HAP-1 (cell line): ENCODE results near the gene BICD1.
"Not testable (repeated sequence)": the region's sequence is repeated elsewhere in the genome, so short reads cannot be mapped to it uniquely, and the experiment has no call there.

Experiments
- DNase-seq, 2 experiments: peaks; one replicate each; pipeline ENCODE4 v3.0.0-alpha.2; 2016 to 2020; ENCODE audit warnings: low spot score in 2 of 2
- H3K27me3 ChIP-seq: fragments of 250-450 bp; sonication (Bioruptor Pico); 2 replicates; pipeline ENCODE4 v1.5.1; 2020; ENCODE audit warnings: low read depth, mild to moderate bottlenecking, moderate library complexity
- H3K36me3 ChIP-seq: fragments of 250-450 bp; sonication (Bioruptor Pico); replicated peaks from 2 replicates; pipeline ENCODE4 v1.5.1; 2020; ENCODE audit warnings: mild to moderate bottlenecking
- H3K4me1 ChIP-seq: fragments of 250-450 bp; sonication (Bioruptor Pico); 2 replicates; pipeline ENCODE4 v1.5.1; 2020; ENCODE audit warnings: mild to moderate bottlenecking
- H3K4me3 ChIP-seq: fragments of 250-450 bp; sonication (Bioruptor Pico); 2 replicates; pipeline ENCODE4 v1.5.1; 2020; ENCODE audit warnings: mild to moderate bottlenecking, moderate library complexity
- H3K9me3 ChIP-seq: fragments of 250-450 bp; sonication (Bioruptor Pico); 2 replicates; pipeline ENCODE4 v1.5.1; 2020; ENCODE audit warnings: mild to moderate bottlenecking, moderate library complexity
- in situ Hi-C: fragments of 300-500 bp; cut with MboI; formaldehyde crosslinking; loops from 3 replicates; pipeline ENCODE4 v1.14.3; 2020; ENCODE audit warnings: low sequenced_read_pairs, inconsistent platforms, mixed read lengths

Gene BICD1

GRCh38 chr12:32257695-32258496 lies 151.2 kb downstream of the BICD1 start:
- Histone ChIP-seq H3K4me3 (no peak overlapping the region), H3K9me3 (no peaks in the 10 kb centered on the region; the same call in 1 of the 2 replicates), H3K4me1 (peaks cover 12% of the 10 kb centered on the region; the same call in 1 of the 2 replicates), H3K27me3 (no peaks in the 10 kb centered on the region), H3K36me3 (no peaks in the 10 kb centered on the region; the same call in 1 of the 2 replicates)
- in situ Hi-C loops, result no loop called here
- DNase-seq, result no peak

DNA sequence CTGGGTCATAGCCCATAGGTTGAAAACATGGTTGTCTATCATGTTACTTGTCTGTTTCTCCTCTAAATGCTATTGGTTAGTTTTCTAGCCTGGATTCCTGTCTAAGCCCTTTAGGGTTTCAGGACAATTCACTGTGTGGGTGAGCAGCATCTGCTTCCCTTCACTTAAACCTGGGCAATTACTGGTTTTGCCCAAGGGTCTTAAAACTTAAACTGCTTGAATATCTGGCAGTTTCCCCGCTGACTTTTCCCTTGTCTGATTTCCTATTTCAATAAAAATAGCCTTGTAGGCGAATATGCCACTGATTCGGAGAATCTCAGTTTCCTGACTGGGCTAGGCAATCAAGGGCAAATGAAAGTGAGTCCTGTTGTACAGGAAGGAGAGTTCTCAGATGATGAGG lies 154.0 kb downstream of the BICD1 start:
- Histone ChIP-seq H3K27me3 (no peaks in the 10 kb centered on the region), H3K4me3 (no peak overlapping the region), H3K4me1 (peaks cover 21% of the 10 kb centered on the region), H3K9me3 (no peaks in the 10 kb centered on the region; the same call in 1 of the 2 replicates), H3K36me3 (no peaks in the 10 kb centered on the region; the same call in none of the 2 replicates)
- in situ Hi-C loops, result no loop called here
- DNase-seq, result no peak

DNA sequence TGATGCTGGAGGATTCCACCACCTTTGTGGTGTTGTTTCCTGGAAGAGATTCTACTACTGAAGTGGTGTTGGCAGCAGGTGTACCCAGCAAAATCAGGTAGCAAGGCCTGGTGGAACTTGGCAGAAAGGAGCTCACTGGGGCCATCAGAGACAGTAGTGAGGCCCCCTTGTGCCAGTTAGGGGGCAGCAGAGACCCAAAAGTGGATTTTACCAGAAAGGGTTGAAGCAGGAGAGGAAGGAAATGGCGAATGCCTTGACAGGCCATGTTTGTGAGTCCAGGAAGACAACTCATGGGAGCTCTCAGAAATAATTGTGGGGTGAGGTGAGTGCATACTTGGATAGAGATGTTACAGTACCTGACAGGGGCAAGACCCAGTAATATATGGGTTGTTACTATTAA lies 155.0 kb downstream of the BICD1 start:
- no peaks in the 10 kb centered on the region for H3K27me3 ChIP-seq
- no peak overlapping the region for H3K4me3 ChIP-seq
- H3K9me3 ChIP-seq, result no peaks in the 10 kb centered on the region; the same call in 1 of the 2 replicates
- in situ Hi-C loops, result no loop called here
- peaks cover 21% of the 10 kb centered on the region for H3K4me1 ChIP-seq
- peaks cover 5% of the 10 kb centered on the region for H3K36me3 ChIP-seq
- DNase-seq, result no peak

DNA sequence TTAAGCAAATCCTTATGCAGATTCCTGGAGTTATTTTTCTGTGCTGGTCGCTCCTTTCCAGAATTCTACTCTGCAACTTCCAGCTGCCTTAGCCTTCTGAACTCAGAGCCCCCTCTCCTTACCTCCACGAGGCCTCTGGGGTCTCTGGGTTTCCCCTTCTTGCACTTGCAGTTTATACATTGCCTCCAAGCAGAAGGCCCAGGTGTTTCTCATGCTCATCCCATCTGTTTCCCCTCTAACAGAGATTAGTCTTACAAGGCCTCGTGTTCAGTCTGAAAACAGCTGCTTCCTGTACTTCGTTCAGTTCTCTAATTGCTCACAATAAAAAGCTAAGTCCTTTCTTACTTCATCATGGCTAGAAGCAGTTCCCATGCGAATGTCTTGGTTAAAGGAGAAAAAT lies 158.3 kb downstream of the BICD1 start:
- no peaks in the 10 kb centered on the region for H3K27me3 ChIP-seq
- H3K9me3 ChIP-seq, result no peaks in the 10 kb centered on the region
- in situ Hi-C loops, result no loop called here
- H3K36me3 ChIP-seq, result peaks cover 5% of the 10 kb centered on the region
- H3K4me3 ChIP-seq, result no peak overlapping the region
- H3K4me1 ChIP-seq, result peaks cover 16% of the 10 kb centered on the region
- DNase-seq, result no peak

DNA sequence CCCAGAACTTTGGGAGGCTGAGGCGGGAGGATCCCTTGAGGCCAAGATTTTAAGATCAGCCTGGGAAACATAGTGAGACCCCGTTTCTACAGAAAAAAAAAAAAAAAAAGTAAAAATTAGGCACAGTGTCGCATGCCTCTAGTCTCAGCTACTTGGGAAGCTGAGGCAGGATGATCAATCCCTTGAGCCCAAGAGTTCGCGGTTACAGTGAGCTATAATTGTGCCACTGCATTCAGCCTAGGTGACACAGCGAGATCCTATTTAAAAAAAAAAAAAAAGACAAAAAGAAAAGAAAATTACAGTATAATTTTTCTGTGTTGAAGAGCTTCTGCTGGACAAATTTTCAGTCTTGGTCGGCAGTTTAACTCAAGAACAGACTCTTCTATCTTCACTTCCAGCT lies 158.8 kb downstream of the BICD1 start:
- no peaks in the 10 kb centered on the region for H3K27me3 ChIP-seq
- peaks cover 11% of the 10 kb centered on the region for H3K4me1 ChIP-seq
- no peak for DNase-seq
- H3K36me3 ChIP-seq, result peaks cover 5% of the 10 kb centered on the region
- H3K9me3 ChIP-seq, result no peaks in the 10 kb centered on the region
- in situ Hi-C loops, result no loop called here
- no peak overlapping the region for H3K4me3 ChIP-seq

GRCh38 chr12:32265951-32266350 lies 159.3 kb downstream of the BICD1 start:
- no peaks in the 10 kb centered on the region for H3K27me3 ChIP-seq
- H3K9me3 ChIP-seq, result no peaks in the 10 kb centered on the region
- in situ Hi-C loops, result no loop called here
- H3K4me1 ChIP-seq, result peaks cover 9% of the 10 kb centered on the region
- peaks cover 5% of the 10 kb centered on the region for H3K36me3 ChIP-seq
- no peak for DNase-seq
- H3K4me3 ChIP-seq, result no peak overlapping the region

GRCh38 chr12:32266756-32267155 lies 160.1 kb downstream of the BICD1 start:
- H3K4me1 ChIP-seq, result peaks cover 17% of the 10 kb centered on the region

GRCh38 chr12:32270818-32271710 lies 164.4 kb downstream of the BICD1 start:
- Histone ChIP-seq H3K4me3 (no peak overlapping the region), H3K27me3 (no peaks in the 10 kb centered on the region), H3K36me3 (peaks cover 1% of the 10 kb centered on the region), H3K4me1 (peaks cover 16% of the 10 kb centered on the region), H3K9me3 (no peaks in the 10 kb centered on the region)
- in situ Hi-C loops, result no loop called here
- DNase-seq, result no peak

More at GRCh38 chr12:32266756-32267155, 160.1 kb downstream of the BICD1 start:
- in situ Hi-C loops, result no loop called here
- DNase-seq, result no peak
- Histone ChIP-seq H3K4me3 (no peak overlapping the region), H3K9me3 (no peaks in the 10 kb centered on the region), H3K27me3 (no peaks in the 10 kb centered on the region), H3K36me3 (peaks cover 5% of the 10 kb centered on the region)

- H3K4me3 ChIP-seq, result no peak overlapping the region
- no peaks in the 10 kb centered on the region for H3K9me3 ChIP-seq
- in situ Hi-C loops, result no loop called here
- H3K27me3 ChIP-seq, result no peaks in the 10 kb centered on the region
- DNase-seq, result no peak
- no peaks in the 10 kb centered on the region for H3K36me3 ChIP-seq
- peaks cover 18% of the 10 kb centered on the region for H3K4me1 ChIP-seq
Measured at GRCh38 chr12:32272465-32272864, 165.8 kb downstream of the BICD1 start.

- H3K4me3 ChIP-seq, result no peak overlapping the region
- H3K9me3 ChIP-seq, result no peaks in the 10 kb centered on the region
- H3K4me1 ChIP-seq, result peaks cover 20% of the 10 kb centered on the region
- H3K27me3 ChIP-seq, result no peaks in the 10 kb centered on the region
- DNase-seq, result no peak
- H3K36me3 ChIP-seq, result no peaks in the 10 kb centered on the region
- in situ Hi-C loops, result no loop called here
Measured at GRCh38 chr12:32273063-32273522, 166.4 kb downstream of the BICD1 start.

DNA sequence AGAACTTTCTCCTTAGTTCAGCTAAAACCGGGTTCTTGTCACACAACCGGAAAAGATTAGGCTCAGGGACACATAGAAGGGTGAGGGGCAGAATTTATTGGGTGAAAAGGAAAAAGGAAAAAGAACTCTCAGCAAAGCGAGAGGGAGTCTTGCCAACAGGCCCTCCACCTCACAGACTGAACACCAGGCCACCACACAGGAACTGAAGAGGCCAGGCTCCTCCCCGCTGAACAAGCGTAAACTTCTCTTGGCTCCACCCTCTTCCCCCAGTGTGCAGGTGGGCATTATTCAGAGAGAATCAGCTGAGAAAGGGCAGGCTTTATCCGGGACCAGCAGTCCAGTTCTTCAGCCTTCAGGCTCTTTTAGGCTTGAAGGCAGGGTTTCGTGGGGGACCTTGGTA lies 167.1 kb downstream of the BICD1 start:
- Histone ChIP-seq H3K36me3 (no peaks in the 10 kb centered on the region), H3K27me3 (no peaks in the 10 kb centered on the region), H3K9me3 (no peaks in the 10 kb centered on the region), H3K4me1 (peaks cover 20% of the 10 kb centered on the region), H3K4me3 (no peak overlapping the region)
- in situ Hi-C loops, result no loop called here
- peak in 1 of 2 experiments; percentile 47 for DNase-seq

GRCh38 chr12:32274665-32275064 lies 168.0 kb downstream of the BICD1 start:
- no peak for DNase-seq
- Histone ChIP-seq H3K27me3 (no peaks in the 10 kb centered on the region), H3K36me3 (no peaks in the 10 kb centered on the region), H3K9me3 (no peaks in the 10 kb centered on the region), H3K4me1 (peaks cover 20% of the 10 kb centered on the region), H3K4me3 (no peak overlapping the region)
- in situ Hi-C loops, result no loop called here

DNA sequence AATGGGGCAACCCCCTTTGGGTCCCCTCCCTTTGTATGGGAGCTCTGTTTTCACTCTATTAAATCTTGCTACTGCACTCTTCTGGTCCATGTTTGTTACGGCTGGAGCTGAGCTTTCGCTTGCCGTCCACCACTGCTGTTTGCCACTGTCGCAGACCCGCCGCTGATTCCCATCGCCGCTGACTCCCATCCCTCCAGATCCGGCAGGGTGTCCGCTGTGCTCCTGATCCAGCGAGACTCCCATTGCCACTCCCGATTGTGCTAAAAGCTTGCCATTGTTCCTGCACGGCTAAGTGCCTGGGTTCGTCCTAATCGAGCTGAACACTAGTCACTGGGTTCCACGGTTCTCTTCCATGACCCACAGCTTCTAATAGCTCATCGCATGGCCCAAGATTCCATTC lies 168.9 kb downstream of the BICD1 start:
- DNase-seq, H3K27me3 ChIP-seq, H3K4me3 ChIP-seq, H3K36me3 ChIP-seq, in situ Hi-C loops, H3K9me3 ChIP-seq: not testable (repeated sequence)
- peaks cover 20% of the 10 kb centered on the region for H3K4me1 ChIP-seq

- Histone ChIP-seq H3K36me3 (no peaks in the 10 kb centered on the region; the same call in 1 of the 2 replicates), H3K9me3 (no peaks in the 10 kb centered on the region), H3K4me1 (peaks cover 10% of the 10 kb centered on the region), H3K27me3 (no peaks in the 10 kb centered on the region), H3K4me3 (no peak overlapping the region)
- DNase-seq, result no peak
- in situ Hi-C loops, result no loop called here
Measured at GRCh38 chr12:32277774-32278173, 171.1 kb downstream of the BICD1 start.
